Cardiac atrium fibroblast (primary cell): ENCODE results near the gene IL12A. TPM values are rescaled to one million over a fixed set of nuclear protein-coding genes. Genes with fewer than 3 reads are reported as not detected.

Experiments
- total RNA-seq: library from RNA; depleted of rRNA; stranded (reverse); fragments of >200 nt; gene quantifications from 2 replicates; pipeline ENCODE4 v1.2.3, GENCODE V29; 2015

Gene IL12A
- 0.16 and 2.9 TPM in 2 replicates for total RNA-seq

GRCh38 chr3:159988617-159989271 is at the start of gene IL12A:
IL12A (plus strand) TSS chr3:159988835.

Other genes starting within 250 kb of the IL12A start
- gene SCHIP1, start 149.0 kb upstream of the IL12A start, total RNA-seq: 2.0 and 4.5 TPM in 2 replicates
- 0.18 and 0.81 TPM in 2 replicates for gene C3orf80, start 236.6 kb downstream of the IL12A start, total RNA-seq